ENCODE data around the gene FASTK.

Gene FASTK

GRCh38 chr7:151128716-151129115 is 48.1 kb upstream of the FASTK start (continued):
- TF ChIP-seq RARB (CRISPR knock-in tag; IDR thresholded peaks at IDR 0.05) (no peak), ZFP3 (CRISPR knock-in tag; IDR thresholded peaks at IDR 0.05) (no peak)

DNA sequence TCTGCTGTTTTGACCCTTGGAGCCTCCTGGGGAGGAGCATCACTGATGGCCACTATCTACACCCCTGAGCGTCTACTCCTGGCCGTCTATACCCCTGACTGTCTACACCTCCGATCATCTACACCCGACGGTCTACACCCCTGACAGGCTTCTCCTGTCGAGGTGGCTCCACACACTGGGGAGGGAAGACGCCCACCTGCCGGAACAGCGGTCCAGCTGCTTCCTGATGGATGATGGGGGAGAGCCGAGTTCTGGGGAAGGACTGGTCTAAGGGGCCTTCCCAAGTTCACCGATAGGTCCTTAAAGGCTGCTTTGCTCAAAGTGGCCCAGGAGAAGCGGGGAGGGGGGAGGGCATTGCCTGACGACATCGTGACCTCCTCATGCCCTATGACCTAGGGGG is 47.5 kb upstream of the FASTK start:
- no peak for ATAC-seq
- TF ChIP-seq ISL1 (CRISPR knock-in tag; IDR thresholded peaks at IDR 0.05) = no peak
- TF ChIP-seq ZNF565 (CRISPR knock-in tag; conservative IDR thresholded peaks at IDR 0.05; ENCODE audit: low read depth) = no peak
- TF ChIP-seq, protein P1, sequence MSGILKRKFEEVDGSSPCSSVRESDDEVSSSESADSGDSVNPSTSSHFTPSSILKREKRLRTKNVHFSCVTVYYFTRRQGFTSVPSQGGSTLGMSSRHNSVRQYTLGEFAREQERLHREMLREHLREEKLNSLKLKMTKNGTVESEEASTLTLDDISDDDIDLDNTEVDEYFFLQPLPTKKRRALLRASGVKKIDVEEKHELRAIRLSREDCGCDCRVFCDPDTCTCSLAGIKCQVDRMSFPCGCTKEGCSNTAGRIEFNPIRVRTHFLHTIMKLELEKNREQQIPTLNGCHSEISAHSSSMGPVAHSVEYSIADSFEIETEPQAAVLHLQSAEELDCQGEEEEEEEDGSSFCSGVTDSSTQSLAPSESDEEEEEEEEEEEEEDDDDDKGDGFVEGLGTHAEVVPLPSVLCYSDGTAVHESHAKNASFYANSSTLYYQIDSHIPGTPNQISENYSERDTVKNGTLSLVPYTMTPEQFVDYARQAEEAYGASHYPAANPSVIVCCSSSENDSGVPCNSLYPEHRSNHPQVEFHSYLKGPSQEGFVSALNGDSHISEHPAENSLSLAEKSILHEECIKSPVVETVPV (CRISPR knock-in tag; IDR thresholded peaks at IDR 0.05) = no peak
- TF ChIP-seq ARNTL (CRISPR knock-in tag; IDR thresholded peaks at IDR 0.05; ENCODE audit: borderline replicate concordance, low read depth) = no peak

DNA sequence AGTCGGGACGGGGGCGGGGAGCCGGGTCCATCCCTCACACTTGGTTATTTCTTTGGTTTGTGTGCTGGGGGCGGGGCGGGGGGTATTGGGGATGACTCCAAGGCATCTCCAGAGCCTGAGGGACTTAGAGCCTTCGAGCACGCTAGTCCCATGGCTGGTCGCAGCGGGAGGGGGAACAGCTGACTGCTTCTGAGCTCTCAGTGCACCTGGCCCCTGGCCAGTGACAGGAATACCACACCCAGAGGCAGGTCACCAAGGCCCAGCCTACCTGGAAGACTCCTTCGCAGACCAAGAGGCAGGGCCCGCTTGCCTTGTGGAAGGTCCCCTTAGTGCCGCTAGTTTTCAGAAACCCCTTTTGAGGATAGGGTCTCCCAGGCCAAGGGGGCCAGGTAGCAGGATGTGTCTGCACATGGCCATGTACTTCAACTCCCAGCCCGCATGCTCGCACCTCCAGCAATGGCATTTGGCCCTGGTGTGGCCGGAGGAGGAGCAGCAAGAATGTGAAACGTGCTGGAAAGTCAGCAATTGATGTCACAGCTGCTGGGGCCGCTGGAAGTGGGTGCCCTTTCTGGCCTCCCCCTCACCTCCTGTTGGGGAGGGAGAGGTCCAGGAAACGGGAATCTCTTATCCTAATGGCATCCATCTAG is 46.0 kb upstream of the FASTK start:
- ATAC-seq = no peak
- TF ChIP-seq SNAI2 (CRISPR knock-in tag; IDR thresholded peaks at IDR 0.05) (no peak), ZFP3 (CRISPR knock-in tag; IDR thresholded peaks at IDR 0.05) (no peak), ZFP30 (CRISPR knock-in tag; IDR thresholded peaks at IDR 0.05) (no peak), ISL1 (CRISPR knock-in tag; IDR thresholded peaks at IDR 0.05) (no peak), ZNF8 (CRISPR knock-in tag; IDR thresholded peaks at IDR 0.05) (no peak), OSR1 (CRISPR knock-in tag; IDR thresholded peaks at IDR 0.05) (no peak), CSDC2 (CRISPR knock-in tag; IDR thresholded peaks at IDR 0.05) (no peak), PPARA (CRISPR knock-in tag; IDR thresholded peaks at IDR 0.05; ENCODE audit: borderline replicate concordance) (no peak), TSHZ2 (CRISPR knock-in tag; IDR thresholded peaks at IDR 0.05) (no peak), ZNF565 (CRISPR knock-in tag; conservative IDR thresholded peaks at IDR 0.05; ENCODE audit: low read depth) (no peak), TOX (CRISPR knock-in tag; IDR thresholded peaks at IDR 0.05; ENCODE audit: borderline replicate concordance) (no peak), ARNTL (CRISPR knock-in tag; IDR thresholded peaks at IDR 0.05; ENCODE audit: borderline replicate concordance, low read depth) (no peak), ZC3H10 (CRISPR knock-in tag; IDR thresholded peaks at IDR 0.05) (no peak), BACH2 (CRISPR knock-in tag; IDR thresholded peaks at IDR 0.05; ENCODE audit: borderline replicate concordance) (no peak), RARB (CRISPR knock-in tag; IDR thresholded peaks at IDR 0.05) (no peak), ZNF70 (CRISPR knock-in tag; IDR thresholded peaks at IDR 0.05) (no peak), ESRRG (CRISPR knock-in tag; IDR thresholded peaks at IDR 0.05) (no peak), TCF4 (CRISPR knock-in tag; IDR thresholded peaks at IDR 0.05; ENCODE audit: borderline replicate concordance) (no peak)
- TF ChIP-seq, protein P2, sequence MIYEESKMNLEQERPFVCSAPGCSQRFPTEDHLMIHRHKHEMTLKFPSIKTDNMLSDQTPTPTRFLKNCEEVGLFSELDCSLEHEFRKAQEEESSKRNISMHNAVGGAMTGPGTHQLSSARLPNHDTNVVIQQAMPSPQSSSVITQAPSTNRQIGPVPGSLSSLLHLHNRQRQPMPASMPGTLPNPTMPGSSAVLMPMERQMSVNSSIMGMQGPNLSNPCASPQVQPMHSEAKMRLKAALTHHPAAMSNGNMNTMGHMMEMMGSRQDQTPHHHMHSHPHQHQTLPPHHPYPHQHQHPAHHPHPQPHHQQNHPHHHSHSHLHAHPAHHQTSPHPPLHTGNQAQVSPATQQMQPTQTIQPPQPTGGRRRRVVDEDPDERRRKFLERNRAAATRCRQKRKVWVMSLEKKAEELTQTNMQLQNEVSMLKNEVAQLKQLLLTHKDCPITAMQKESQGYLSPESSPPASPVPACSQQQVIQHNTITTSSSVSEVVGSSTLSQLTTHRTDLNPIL (CRISPR knock-in tag; IDR thresholded peaks at IDR 0.05; ENCODE audit: low read depth) = no peak

DNA sequence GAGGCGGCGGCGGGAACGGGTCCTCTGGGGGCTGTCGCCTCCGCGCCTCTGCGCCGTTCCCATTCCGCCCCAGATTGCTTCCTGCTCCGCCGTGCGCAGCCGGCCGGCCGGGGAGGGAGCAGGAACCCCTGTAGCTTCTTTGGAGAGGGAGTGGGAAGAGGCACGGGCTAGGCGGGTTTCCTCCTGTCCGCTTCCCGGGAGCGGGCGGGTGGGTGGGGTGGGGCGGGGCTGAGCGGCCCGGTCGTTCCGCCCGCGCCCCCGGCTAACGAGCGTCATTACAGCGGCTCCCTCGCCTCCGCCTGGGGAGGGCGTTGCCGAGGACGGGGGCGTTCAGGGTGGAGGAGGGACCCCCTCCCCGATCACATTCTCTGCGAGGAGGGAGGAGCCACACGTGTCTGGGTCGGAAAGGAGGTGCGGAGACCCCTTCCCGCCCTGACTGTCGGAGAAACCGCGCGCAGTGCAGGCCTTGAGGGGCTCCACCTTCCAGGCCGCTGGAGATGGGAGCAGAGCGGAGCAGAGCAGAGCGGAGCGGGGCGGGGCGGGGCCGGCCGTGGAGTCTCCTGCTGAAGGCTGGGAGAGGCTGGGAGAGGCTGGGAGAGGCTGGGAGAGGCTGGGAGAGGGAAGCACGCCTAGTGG is 45.4 kb upstream of the FASTK start:
- ATAC-seq = no peak
- TF ChIP-seq ZC3H10 (CRISPR knock-in tag; IDR thresholded peaks at IDR 0.05) (no peak), CSDC2 (CRISPR knock-in tag; IDR thresholded peaks at IDR 0.05) (no peak), BACH2 (CRISPR knock-in tag; IDR thresholded peaks at IDR 0.05; ENCODE audit: borderline replicate concordance) (no peak), PATZ1 (CRISPR knock-in tag; IDR thresholded peaks at IDR 0.05; ENCODE audit: borderline replicate concordance) (no peak), POU6F1 (CRISPR knock-in tag; IDR thresholded peaks at IDR 0.05; ENCODE audit: borderline replicate concordance, low read depth) (no peak), ZFP30 (CRISPR knock-in tag; IDR thresholded peaks at IDR 0.05) (no peak), ESRRG (CRISPR knock-in tag; IDR thresholded peaks at IDR 0.05) (no peak), SNAI2 (CRISPR knock-in tag; IDR thresholded peaks at IDR 0.05) (no peak)
- TF ChIP-seq, protein P1 (CRISPR knock-in tag; IDR thresholded peaks at IDR 0.05) = no peak

All from SK-N-SH treated with all-trans-retinoic acid at 6 μM for 48 hours (cell line).